Vagina (tissue), 2 donors: Measurements from ENCODE around the gene BLACAT1. TPM values are rescaled to one million over a fixed set of nuclear protein-coding genes. Genes with fewer than 3 reads are reported as not detected.

Experiments
- DNase-seq, 2 donors: peaks; one replicate each; pipeline ENCODE4 v3.0.0-alpha.2; 2017; ENCODE audit errors: extremely low spot score in 2 of 2
- H3K27ac ChIP-seq: fragments of 200-600 bp; sonication (generic); one replicate; pipeline ENCODE4 v1.5.1; 2019
- H3K27me3 ChIP-seq: fragments of 200-600 bp; sonication (generic); one replicate; pipeline ENCODE4 v1.5.1; 2019
- H3K36me3 ChIP-seq, 2 donors: fragments of 200-600 bp; sonication (generic); one replicate each; pipeline ENCODE4 v1.5.1; 2017 to 2019
- H3K4me1 ChIP-seq: fragments of 200-600 bp; sonication (generic); one replicate; pipeline ENCODE4 v1.5.1; 2019
- H3K4me3 ChIP-seq, 2 donors: fragments of 200-600 bp; sonication (generic); 1 replicate in 1 of 2; 2 replicates in 1 of 2; pipeline ENCODE4 v1.5.1; 2016 to 2019
- H3K9me3 ChIP-seq: fragments of 200-600 bp; sonication (generic); one replicate; pipeline ENCODE4 v1.5.1; 2019
- CTCF ChIP-seq, 3 experiments: fragments of 450-650 bp in 2 of 3; fragments of 200-600 bp in 1 of 3; sonication (generic) in 1 of 3; IDR thresholded peaks; one replicate each; pipeline ENCODE4 v1.5.1; 2017 to 2019; ENCODE audit warnings: antibody characterized with exemption in 3 of 3, mild to moderate bottlenecking in 2 of 3, moderate library complexity in 2 of 3
- POLR2A ChIP-seq, 2 donors: fragments of 450-650 bp; IDR thresholded peaks; one replicate each; pipeline ENCODE4 v1.6.1; 2017; ENCODE audit warnings: antibody characterized with exemption in 2 of 2, mild to moderate bottlenecking in 2 of 2, moderate library complexity in 2 of 2
- POLR2AphosphoS5 ChIP-seq, 2 donors: sonication (generic); formaldehyde crosslinking; IDR thresholded peaks; one replicate each; pipeline ENCODE4 v1.9.0; 2017; ENCODE audit warnings: antibody characterized with exemption in 2 of 2, mild to moderate bottlenecking in 2 of 2, low read depth in 1 of 2; ENCODE audit not compliant: insufficient read depth in 1 of 2
- intact Hi-C: fragments of 100-400 bp; cut with DNase I; formaldehyde crosslinking; loops from one replicate; pipeline ENCODE4 v1.15.1; 2023
- total RNA-seq: library from RNA; depleted of rRNA; stranded (reverse); fragments of >200 nt; gene quantifications from one replicate; pipeline ENCODE4 v1.2.3, GENCODE V29; 2016

The BLACAT1 gene
- total RNA-seq, 1 donor from 2014 or later = 0.98 TPM

- no peak for DNase-seq
- Histone ChIP-seq H3K36me3 (no peaks in the 10 kb centered on the region), H3K4me3 (no peak overlapping the region), H3K4me1 (peaks cover 32% of the 10 kb centered on the region), H3K9me3 (no peaks in the 10 kb centered on the region), H3K27ac (no peak overlapping the region), H3K27me3 (no peaks in the 10 kb centered on the region)
- TF ChIP-seq POLR2A (IDR thresholded peaks at IDR 0.05) (no peak), CTCF (IDR thresholded peaks at IDR 0.05) (no peak), POLR2AphosphoS5 (IDR thresholded peaks at IDR 0.05; ENCODE audit: insufficient read depth in 1 of 2, low read depth in 1 of 2) (no peak)
- intact Hi-C loops = no loop called here
Observed at GRCh38 chr1:205496661-205497060, 40.8 kb upstream of the BLACAT1 start.

- DNase-seq = no peak
- peaks cover 25% of the 10 kb centered on the region for H3K4me1 ChIP-seq
- H3K27me3 ChIP-seq = no peaks in the 10 kb centered on the region
- no peak overlapping the region for H3K27ac ChIP-seq
- H3K4me3 ChIP-seq = no peak overlapping the region
- no peak for TF ChIP-seq POLR2AphosphoS5 (IDR thresholded peaks at IDR 0.05; ENCODE audit: insufficient read depth in 1 of 2, low read depth in 1 of 2)
- no peak for TF ChIP-seq POLR2A (IDR thresholded peaks at IDR 0.05)
- TF ChIP-seq CTCF (IDR thresholded peaks at IDR 0.05) = no peak
- H3K9me3 ChIP-seq = no peaks in the 10 kb centered on the region
- H3K36me3 ChIP-seq = no peaks in the 10 kb centered on the region
- intact Hi-C loops = no loop called here
Observed at GRCh38 chr1:205495237-205495823, 39.5 kb upstream of the BLACAT1 start.

GRCh38 chr1:205494115-205494514 lies 38.3 kb upstream of the BLACAT1 start:
- peaks cover 24% of the 10 kb centered on the region for H3K4me1 ChIP-seq
- no peaks in the 10 kb centered on the region for H3K9me3 ChIP-seq
- TF ChIP-seq POLR2AphosphoS5 (IDR thresholded peaks at IDR 0.05; ENCODE audit: insufficient read depth in 1 of 2, low read depth in 1 of 2) (no peak), CTCF (IDR thresholded peaks at IDR 0.05) (no peak), POLR2A (IDR thresholded peaks at IDR 0.05) (no peak)
- no peaks in the 10 kb centered on the region for H3K36me3 ChIP-seq
- no peak overlapping the region for H3K4me3 ChIP-seq
- no peaks in the 10 kb centered on the region for H3K27me3 ChIP-seq
- peak overlapping the region; percentile 51 for H3K27ac ChIP-seq
- DNase-seq = no peak
- intact Hi-C loops = no loop called here

- DNase-seq = no peak
- peaks cover 24% of the 10 kb centered on the region for H3K4me1 ChIP-seq
- intact Hi-C loops = no loop called here
- H3K36me3 ChIP-seq = no peaks in the 10 kb centered on the region
- H3K4me3 ChIP-seq = no peak overlapping the region
- no peaks in the 10 kb centered on the region for H3K9me3 ChIP-seq
- H3K27ac ChIP-seq = peak overlapping the region; percentile 51
- no peaks in the 10 kb centered on the region for H3K27me3 ChIP-seq
- TF ChIP-seq CTCF (IDR thresholded peaks at IDR 0.05) = no peak
- TF ChIP-seq POLR2AphosphoS5 (IDR thresholded peaks at IDR 0.05; ENCODE audit: insufficient read depth in 1 of 2, low read depth in 1 of 2) = peak in 1 of 2 donors; percentile 53
- no peak for TF ChIP-seq POLR2A (IDR thresholded peaks at IDR 0.05)
Observed at GRCh38 chr1:205493241-205494085, 37.6 kb upstream of the BLACAT1 start.

- DNase-seq = no peak
- Histone ChIP-seq H3K36me3 (no peaks in the 10 kb centered on the region), H3K27me3 (no peaks in the 10 kb centered on the region), H3K4me1 (peaks cover 24% of the 10 kb centered on the region), H3K9me3 (no peaks in the 10 kb centered on the region), H3K4me3 (no peak overlapping the region), H3K27ac (peak overlapping the region; percentile 51)
- intact Hi-C loops = no loop called here
- TF ChIP-seq CTCF (IDR thresholded peaks at IDR 0.05) (no peak), POLR2AphosphoS5 (IDR thresholded peaks at IDR 0.05; ENCODE audit: insufficient read depth in 1 of 2, low read depth in 1 of 2) (no peak), POLR2A (IDR thresholded peaks at IDR 0.05) (no peak)
Observed at GRCh38 chr1:205492774-205493173, 36.9 kb upstream of the BLACAT1 start.
